Testis (tissue), 3 donors: ENCODE measurements around the gene ZNF678. TPM values are rescaled to one million over a fixed set of nuclear protein-coding genes. Genes with fewer than 3 reads are reported as not detected.

Source experiments
- DNase-seq: peaks from one replicate; pipeline ENCODE4 v3.0.0-alpha.2; 2019
- H3K27ac ChIP-seq, 2 donors: fragments of 200-600 bp; sonication (generic); one replicate each; pipeline ENCODE4 v1.5.1; 2019
- H3K27me3 ChIP-seq: fragments of 200-600 bp; sonication (generic); one replicate; pipeline ENCODE4 v1.5.1; 2019
- H3K36me3 ChIP-seq: fragments of 200-600 bp; sonication (generic); one replicate; pipeline ENCODE4 v1.5.1; 2017; ENCODE audit warnings: low read depth; ENCODE audit errors: missing control alignments
- H3K4me1 ChIP-seq: fragments of 200-600 bp; sonication (generic); one replicate; pipeline ENCODE4 v1.5.1; 2019
- H3K4me3 ChIP-seq, 2 donors: fragments of 200-600 bp; sonication (generic); one replicate each; pipeline ENCODE4 v1.5.1; 2017 to 2019
- H3K9me3 ChIP-seq: fragments of 200-600 bp; sonication (generic); one replicate; pipeline ENCODE4 v1.5.1; 2017
- POLR2A ChIP-seq: fragments of 450-650 bp; IDR thresholded peaks from one replicate; pipeline ENCODE4 v1.6.1; 2017; ENCODE audit warnings: antibody characterized with exemption, mild to moderate bottlenecking, moderate library complexity
- WGBS, 2 donors: methylation state at CpG; one replicate each; pipeline ENCODE4 v1.1.5; 2018; 5-methylcytosine and 5-hydroxymethylcytosine counted together
- intact Hi-C: fragments of 100-400 bp; cut with DNase I; formaldehyde crosslinking; loops from one replicate; pipeline ENCODE4 v1.15.1; 2023; ENCODE audit warnings: low total_unique reads
- polyA plus RNA-seq: library from polyadenylated mRNA; stranded (reverse); fragments of 350-450 nt; fragmentation: Illumina TruSeq; extraction: RNeasy Lipid Tissue Mini Kit (QIAGEN cat#74804); gene quantifications from one replicate; pipeline ENCODE4 v1.2.3, GENCODE V29; 2014; ENCODE audit warnings: low read depth, low replicate concordance; ENCODE audit not compliant: insufficient read depth
- total RNA-seq, 2 donors: library from RNA; depleted of rRNA; stranded (reverse); fragments of >200 nt; gene quantifications; one replicate each; pipeline ENCODE4 v1.2.3, GENCODE V29; 2016
- TF ChIP-seq, protein P1 (sequence below), 3 experiments: fragments of 450-650 bp in 2 of 3; fragments of 200-600 bp in 1 of 3; sonication (generic) in 1 of 3; IDR thresholded peaks; one replicate each; pipeline ENCODE4 v1.5.1; 2016 to 2019; ENCODE audit warnings: antibody characterized with exemption in 3 of 3, mild to moderate bottlenecking in 2 of 3, moderate library complexity in 1 of 3

The ZNF678 gene
- total and polyA plus RNA-seq, 3 donors from 2014 or later, result 3.2 to 18.6 (median 12.8) TPM

DNA sequence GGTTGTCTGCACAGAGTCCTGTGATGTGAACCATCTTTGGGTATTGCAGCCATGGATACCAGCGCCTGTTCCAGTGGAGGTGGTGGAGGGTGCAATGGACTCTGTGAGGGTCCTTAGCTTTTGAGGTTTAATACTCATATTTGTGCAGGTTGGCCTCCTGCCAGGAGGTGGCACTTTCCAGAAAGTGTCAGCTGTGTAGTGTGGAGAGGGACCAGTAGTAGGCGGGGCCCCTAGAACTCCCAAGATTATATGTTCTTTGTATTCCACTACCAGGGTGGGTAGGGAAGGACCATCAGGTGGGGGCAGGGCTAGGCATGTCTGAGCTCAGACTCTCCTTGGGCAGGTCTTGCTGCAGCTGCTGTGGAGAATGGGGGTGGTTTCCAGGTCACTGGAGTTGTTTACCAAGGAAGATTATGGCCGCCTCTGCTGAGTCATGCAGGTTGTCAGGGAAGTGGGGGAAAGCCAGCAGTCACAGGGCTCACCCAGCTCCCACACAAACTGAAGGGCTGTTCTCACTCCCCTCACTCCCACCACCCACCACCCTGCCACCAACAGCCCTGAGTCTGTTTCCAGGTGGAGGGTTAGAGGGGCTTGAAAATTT lies 31.2 kb upstream of the ZNF678 start:
- H3K4me3 ChIP-seq, result no peak overlapping the region
- H3K27ac ChIP-seq, result no peak overlapping the region
- no peak for TF ChIP-seq POLR2A
- DNase-seq, result no peak
- intact Hi-C loops, result no loop called here
- H3K4me1 ChIP-seq, result no peaks in the 10 kb centered on the region
- H3K36me3 ChIP-seq, result no peaks in the 10 kb centered on the region
- no peaks in the 10 kb centered on the region for H3K27me3 ChIP-seq
- 94% methylated on average over 3 of the region's 3 CpGs for WGBS, 2 donors
- no peaks in the 10 kb centered on the region for H3K9me3 ChIP-seq

DNA sequence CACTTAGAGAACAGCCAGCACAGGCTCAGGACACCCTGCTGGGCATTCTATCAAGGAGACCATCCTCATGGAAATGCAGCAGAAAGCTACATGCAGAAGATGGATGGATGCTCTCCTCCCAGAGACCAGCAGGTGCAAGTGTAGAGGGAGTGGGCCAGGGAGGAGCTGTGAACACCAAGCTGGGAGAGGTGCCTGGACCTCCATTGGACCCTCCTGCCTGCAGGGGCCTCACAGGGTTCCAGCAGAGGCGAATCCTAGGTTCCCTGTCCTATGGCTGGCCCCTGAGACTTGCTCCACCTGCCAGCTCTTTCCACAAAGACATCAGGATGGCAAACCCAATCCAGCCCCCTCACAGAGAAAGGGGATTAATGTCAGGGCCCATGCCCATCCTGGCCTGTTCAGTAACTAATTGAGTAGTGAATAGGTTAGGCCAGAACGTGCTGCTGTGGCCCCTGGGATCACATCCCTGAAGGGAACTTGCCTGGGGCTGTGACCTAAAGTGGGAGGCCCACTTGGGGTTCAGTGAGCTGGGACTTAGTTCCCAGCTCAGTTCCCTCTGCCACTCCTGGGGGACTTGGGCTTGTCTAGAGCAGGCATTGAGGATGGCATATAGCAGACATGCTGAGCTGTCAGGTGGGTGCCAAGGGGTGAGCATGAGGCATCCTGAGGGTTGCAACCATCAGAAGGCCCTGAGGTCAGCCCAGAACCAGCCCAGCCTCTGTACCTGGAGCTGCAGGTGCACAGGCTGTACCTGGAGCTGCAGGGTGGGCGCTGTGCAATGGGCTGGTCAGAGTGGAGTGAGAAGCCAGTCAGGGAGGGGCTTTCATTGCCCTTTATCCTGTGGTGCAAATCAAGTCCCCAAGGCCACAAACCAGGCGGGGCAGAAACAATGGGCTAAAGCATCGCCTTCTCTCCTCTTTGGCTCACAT lies 22.9 kb upstream of the ZNF678 start:
- peaks cover 18% of the 10 kb centered on the region for H3K4me1 ChIP-seq
- TF ChIP-seq, protein P1, sequence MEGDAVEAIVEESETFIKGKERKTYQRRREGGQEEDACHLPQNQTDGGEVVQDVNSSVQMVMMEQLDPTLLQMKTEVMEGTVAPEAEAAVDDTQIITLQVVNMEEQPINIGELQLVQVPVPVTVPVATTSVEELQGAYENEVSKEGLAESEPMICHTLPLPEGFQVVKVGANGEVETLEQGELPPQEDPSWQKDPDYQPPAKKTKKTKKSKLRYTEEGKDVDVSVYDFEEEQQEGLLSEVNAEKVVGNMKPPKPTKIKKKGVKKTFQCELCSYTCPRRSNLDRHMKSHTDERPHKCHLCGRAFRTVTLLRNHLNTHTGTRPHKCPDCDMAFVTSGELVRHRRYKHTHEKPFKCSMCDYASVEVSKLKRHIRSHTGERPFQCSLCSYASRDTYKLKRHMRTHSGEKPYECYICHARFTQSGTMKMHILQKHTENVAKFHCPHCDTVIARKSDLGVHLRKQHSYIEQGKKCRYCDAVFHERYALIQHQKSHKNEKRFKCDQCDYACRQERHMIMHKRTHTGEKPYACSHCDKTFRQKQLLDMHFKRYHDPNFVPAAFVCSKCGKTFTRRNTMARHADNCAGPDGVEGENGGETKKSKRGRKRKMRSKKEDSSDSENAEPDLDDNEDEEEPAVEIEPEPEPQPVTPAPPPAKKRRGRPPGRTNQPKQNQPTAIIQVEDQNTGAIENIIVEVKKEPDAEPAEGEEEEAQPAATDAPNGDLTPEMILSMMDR (IDR thresholded peaks at IDR 0.05), result no peak
- TF ChIP-seq POLR2A, result no peak
- intact Hi-C loops, result no loop called here
- DNase-seq, result no peak
- no peaks in the 10 kb centered on the region for H3K9me3 ChIP-seq
- H3K27me3 ChIP-seq, result no peaks in the 10 kb centered on the region
- no peaks in the 10 kb centered on the region for H3K36me3 ChIP-seq
- H3K4me3 ChIP-seq, result no peak overlapping the region
- no peak overlapping the region for H3K27ac ChIP-seq
- WGBS, 2 donors, result 70 to 84% methylated on average over 2 to 5 of the region's 5 CpGs

DNA sequence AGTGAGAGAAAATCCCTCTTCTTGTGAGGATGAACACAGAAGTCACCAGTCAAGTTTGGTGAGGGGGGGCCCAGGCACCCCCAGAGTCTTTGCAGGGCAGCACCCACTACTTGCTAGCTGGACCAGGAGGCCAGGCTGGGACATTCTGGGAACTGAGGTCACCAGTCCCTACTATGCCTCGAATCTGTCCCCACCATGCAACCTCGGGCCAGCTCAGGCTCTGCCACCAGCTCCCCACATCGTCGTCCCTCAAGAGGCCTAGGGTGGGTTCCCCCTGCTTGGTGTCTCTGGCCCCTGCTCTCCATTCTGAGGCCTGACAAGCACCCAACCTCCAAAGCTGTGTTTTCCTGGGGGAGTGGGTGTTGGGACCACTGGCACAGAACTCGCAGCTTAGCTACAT lies 22.2 kb upstream of the ZNF678 start:
- peak; percentile 13 for DNase-seq
- Histone ChIP-seq H3K4me1 (peaks cover 25% of the 10 kb centered on the region), H3K36me3 (no peaks in the 10 kb centered on the region), H3K27me3 (no peaks in the 10 kb centered on the region), H3K27ac (no peak overlapping the region), H3K9me3 (no peaks in the 10 kb centered on the region), H3K4me3 (no peak overlapping the region)
- intact Hi-C loops, result no loop called here
- TF ChIP-seq, protein P1 (IDR thresholded peaks at IDR 0.05), result no peak
- no peak for TF ChIP-seq POLR2A
- 65 to 88% methylated on average over 5 of the region's 5 CpGs for WGBS, 2 donors

DNA sequence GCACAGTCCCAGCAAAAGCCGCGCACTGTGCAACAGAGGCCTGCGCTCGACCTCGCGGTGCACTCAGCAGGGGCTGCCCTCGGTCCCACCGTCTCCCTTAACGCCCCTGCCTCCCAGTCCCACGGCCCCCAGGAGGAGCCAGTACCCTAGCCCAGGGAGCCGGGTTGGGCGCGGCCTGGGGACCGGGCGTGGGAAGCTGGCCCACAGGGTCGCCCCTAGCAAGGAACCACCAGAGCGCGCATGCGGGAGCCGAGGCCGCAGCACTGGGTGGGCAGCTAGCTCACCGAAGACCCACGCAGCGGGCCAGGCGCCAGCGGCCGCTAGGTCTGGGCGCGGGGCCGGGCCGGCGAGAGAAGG lies 21.6 kb upstream of the ZNF678 start:
- H3K27me3 ChIP-seq, result no peaks in the 10 kb centered on the region
- peak overlapping the region; percentile 72 to 82 for H3K4me3 ChIP-seq
- peaks cover 30% of the 10 kb centered on the region for H3K4me1 ChIP-seq
- H3K9me3 ChIP-seq, result no peaks in the 10 kb centered on the region
- intact Hi-C loops, result no loop called here
- TF ChIP-seq, protein P1 (IDR thresholded peaks at IDR 0.05), result no peak
- no peak for TF ChIP-seq POLR2A
- DNase-seq, result no peak
- WGBS, 2 donors, result 19 to 39% methylated on average over 13 to 15 of the region's 32 CpGs
- H3K27ac ChIP-seq, result peak overlapping the region; percentile 46 to 79
- no peaks in the 10 kb centered on the region for H3K36me3 ChIP-seq
